GM23248 (cell line): ENCODE measurements around the gene FXYD5. TPM values are rescaled to one million over a fixed set of nuclear protein-coding genes. Genes with fewer than 3 reads are reported as not detected.
"Not testable (repeated sequence)": the region's sequence is repeated elsewhere in the genome, so short reads cannot be mapped to it uniquely, and the experiment has no call there.

Experiments
- DNase-seq: peaks from one replicate; pipeline ENCODE4 v3.0.0-alpha.2; 2015
- H2AFZ ChIP-seq: fragments of 200-600 bp; sonication (generic); 2 replicates; pipeline ENCODE4 v1.6.1; 2016; ENCODE audit warnings: antibody characterized with exemption
- H3F3A ChIP-seq: fragments of 200-600 bp; sonication (generic); 2 replicates; pipeline ENCODE4 v1.6.1; 2016; ENCODE audit warnings: mild to moderate bottlenecking, antibody characterized with exemption, mixed run types; ENCODE audit not compliant: insufficient read depth
- H3K27ac ChIP-seq: fragments of 200-600 bp; sonication (generic); 2 replicates; pipeline ENCODE4 v1.5.1; 2016; ENCODE audit warnings: mild to moderate bottlenecking
- H3K27me3 ChIP-seq: fragments of 200-600 bp; sonication (generic); replicated peaks from 2 replicates; pipeline ENCODE4 v1.6.1; 2016; ENCODE audit warnings: mild to moderate bottlenecking; ENCODE audit not compliant: insufficient read depth
- H3K36me3 ChIP-seq: fragments of 200-600 bp; sonication (generic); 2 replicates; pipeline ENCODE4 v1.6.1; 2016; ENCODE audit warnings: low read depth, mild to moderate bottlenecking
- H3K4me1 ChIP-seq: fragments of 200-600 bp; sonication (generic); 2 replicates; pipeline ENCODE4 v1.6.1; 2016; ENCODE audit warnings: mild to moderate bottlenecking; ENCODE audit not compliant: insufficient read depth
- H3K4me2 ChIP-seq: fragments of 200-600 bp; sonication (generic); one replicate; pipeline ENCODE4 v1.6.1; 2016; ENCODE audit warnings: mild to moderate bottlenecking; ENCODE audit not compliant: unreplicated experiment
- H3K4me3 ChIP-seq: fragments of 200-600 bp; sonication (generic); 2 replicates; pipeline ENCODE4 v1.5.1; 2016; ENCODE audit warnings: mild to moderate bottlenecking
- H3K79me2 ChIP-seq: fragments of 200-600 bp; sonication (generic); 2 replicates; pipeline ENCODE4 v1.6.1; 2016; ENCODE audit warnings: mild to moderate bottlenecking; ENCODE audit not compliant: insufficient read depth
- H3K9ac ChIP-seq: fragments of 200-600 bp; sonication (generic); 2 replicates; pipeline ENCODE4 v1.6.1; 2016; ENCODE audit warnings: mild to moderate bottlenecking
- H3K9me2 ChIP-seq: fragments of 200-600 bp; sonication (generic); 2 replicates; pipeline ENCODE4 v1.6.1; 2016; ENCODE audit warnings: mixed run types, mild to moderate bottlenecking, moderate library complexity; ENCODE audit not compliant: insufficient read depth
- H3K9me3 ChIP-seq: fragments of 200-600 bp; sonication (generic); one replicate; pipeline ENCODE4 v1.6.1; 2017; ENCODE audit warnings: low read depth
- H4K20me1 ChIP-seq: fragments of 200-600 bp; sonication (generic); 2 replicates; pipeline ENCODE4 v1.6.0; 2016; ENCODE audit not compliant: insufficient read depth
- EZH2 ChIP-seq: fragments of 200-600 bp; sonication (generic); IDR thresholded peaks from 2 replicates; pipeline ENCODE4 v1.6.1; 2018; ENCODE audit warnings: antibody characterized with exemption, mild to moderate bottlenecking; ENCODE audit not compliant: insufficient read depth, poor library complexity, severe bottlenecking
- EZH2phosphoT487 ChIP-seq: fragments of 200-600 bp; sonication (generic); IDR thresholded peaks from 2 replicates; pipeline ENCODE4 v1.6.1; 2018; ENCODE audit warnings: antibody characterized with exemption, moderate library complexity, mild to moderate bottlenecking, low read depth; ENCODE audit not compliant: insufficient read depth
- WGBS, 2 experiments: methylation state at CpG; one replicate each; pipeline ENCODE4 v1.1.6; 2015 to 2017; ENCODE audit warnings: low lambda C conversion rate in 2 of 2, low coverage in 1 of 2; ENCODE audit errors: missing lambda C conversion rate in 2 of 2; 5-methylcytosine and 5-hydroxymethylcytosine counted together
- in situ Hi-C: fragments of 300-500 bp; cut with MboI; formaldehyde crosslinking; loops from 2 replicates; pipeline ENCODE4 v1.15.0; 2020
- polyA plus RNA-seq: library from polyadenylated mRNA; unstranded; fragments of >200 nt; fragmentation: Nextera tagmentation; extraction: Ambion mirVana; gene quantifications from 2 replicates; pipeline ENCODE4 v1.2.1, GENCODE V29; 2016
- total RNA-seq: library from RNA; depleted of rRNA; stranded (reverse); fragments of >200 nt; shearing (Covaris generic); gene quantifications from 2 replicates; pipeline ENCODE4 v1.2.3, GENCODE V29; 2014

The FXYD5 gene
- total and polyA plus RNA-seq, 2 experiments from 2014 or later = 233 to 496 TPM

GRCh38 chr19:35151273-35152065 is 3.1 kb upstream of the FXYD5 start:
- H3K79me2 ChIP-seq = peaks cover 19% of the 10 kb centered on the region
- no peak for DNase-seq
- H3K9me2 ChIP-seq = no peaks in the 10 kb centered on the region
- no peak overlapping the region for H2AFZ ChIP-seq
- H3K9me3 ChIP-seq = no peaks in the 10 kb centered on the region
- no peak overlapping the region for H3K9ac ChIP-seq
- H3K4me2 ChIP-seq = no peak overlapping the region
- H3K4me1 ChIP-seq = peaks cover 7% of the 10 kb centered on the region
- H3K36me3 ChIP-seq = no peaks in the 10 kb centered on the region
- no peak for TF ChIP-seq EZH2
- H3F3A ChIP-seq = no peaks in the 10 kb centered on the region
- in situ Hi-C loops = no loop called here
- no peak overlapping the region for H3K4me3 ChIP-seq
- WGBS, 2 experiments = 91 to 96% methylated on average over 18 to 20 of the region's 20 CpGs
- no peak overlapping the region for H3K27ac ChIP-seq
- H4K20me1 ChIP-seq = 0 out of 2 replicates have a peak, but pooled peaks cover 5% of the 10 kb centered on the region
- H3K27me3 ChIP-seq = no peaks in the 10 kb centered on the region

- H3K27me3 ChIP-seq, H2AFZ ChIP-seq, H3K4me2 ChIP-seq, H3K27ac ChIP-seq, H3K9me2 ChIP-seq, H4K20me1 ChIP-seq, H3K9me3 ChIP-seq, H3K9ac ChIP-seq, H3K36me3 ChIP-seq, H3K4me3 ChIP-seq, H3F3A ChIP-seq, H3K4me1 ChIP-seq, in situ Hi-C loops, DNase-seq: not testable (repeated sequence)
- H3K79me2 ChIP-seq = peaks cover 34% of the 10 kb centered on the region
- 80 to 82% methylated on average over 10 of the region's 10 CpGs for WGBS, 2 experiments
Measured at GRCh38 chr19:35153129-35153522, 1.4 kb upstream of the FXYD5 start.

DNA sequence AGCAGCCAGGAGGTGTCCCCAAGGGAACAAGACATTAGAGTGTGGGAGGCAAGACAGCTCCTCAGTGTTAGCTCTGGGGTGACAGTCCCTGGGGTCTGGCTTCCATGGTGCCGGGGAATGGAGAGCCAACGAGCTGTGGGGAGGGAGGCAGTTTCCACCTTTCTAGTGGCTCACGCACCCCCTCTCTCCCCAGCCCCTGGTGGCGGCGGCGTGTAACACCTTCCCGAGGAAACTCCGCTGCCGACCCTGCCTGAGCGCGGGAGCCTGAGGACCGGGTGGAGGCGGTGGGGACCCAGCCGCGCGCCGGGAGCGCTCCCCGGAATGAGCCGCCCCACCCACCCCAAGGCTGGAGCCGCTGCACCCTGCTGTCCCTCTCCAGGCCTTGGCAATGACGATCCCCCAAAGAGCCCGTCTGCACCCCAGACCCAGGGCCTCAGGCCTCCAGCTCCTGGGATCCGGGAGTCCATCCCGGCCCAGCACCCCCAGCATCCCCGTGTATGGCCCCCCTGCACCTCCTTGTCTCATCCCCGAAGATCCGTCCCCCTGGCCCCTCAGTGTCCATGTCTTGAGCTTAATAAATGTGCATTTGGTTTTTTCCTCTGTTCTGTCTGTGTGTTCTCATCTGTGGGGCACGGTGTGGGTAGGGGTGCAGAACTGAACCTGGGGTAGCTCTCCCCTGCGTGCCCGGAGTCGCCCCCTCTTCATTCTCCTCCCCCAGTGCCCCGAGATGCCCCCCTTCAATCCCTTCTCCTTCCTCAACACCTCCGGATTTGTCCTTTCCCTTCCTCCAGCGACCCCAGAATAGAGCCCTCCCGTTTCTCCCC is 622 bp upstream of the FXYD5 start:
- DNase-seq = peak; percentile 75
- Histone ChIP-seq H3K36me3 (peaks cover 17% of the 10 kb centered on the region), H2AFZ (peak overlapping the region; percentile 93), H3K27ac (peak overlapping the region; percentile 93), H3K4me1 (peaks cover 7% of the 10 kb centered on the region), H3K9me3 (no peaks in the 10 kb centered on the region), H3K4me3 (peak overlapping the region; percentile 100), H4K20me1 (0 out of 2 replicates have a peak, but pooled peaks cover 5% of the 10 kb centered on the region), H3K79me2 (peaks cover 34% of the 10 kb centered on the region), H3K27me3 (no peaks in the 10 kb centered on the region), H3K9me2 (no peaks in the 10 kb centered on the region), H3K9ac (peak overlapping the region; percentile 100), H3K4me2 (peak overlapping the region; percentile 87), H3F3A (no peaks in the 10 kb centered on the region)
- no peak for TF ChIP-seq EZH2
- no peak for TF ChIP-seq EZH2phosphoT487
- in situ Hi-C loops = no loop called here
- WGBS, 2 experiments = 1 to 5% methylated on average over 20 to 25 of the region's 36 CpGs

GRCh38 chr19:35155441-35155840 is 906 bp downstream of the FXYD5 start:
- H3K27ac ChIP-seq = peak overlapping the region; percentile 93
- H3K27me3 ChIP-seq = no peaks in the 10 kb centered on the region
- peaks cover 7% of the 10 kb centered on the region for H3K4me1 ChIP-seq
- peak overlapping the region; percentile 100 for H3K9ac ChIP-seq
- no peaks in the 10 kb centered on the region for H3F3A ChIP-seq
- peaks cover 43% of the 10 kb centered on the region for H3K79me2 ChIP-seq
- no peaks in the 10 kb centered on the region for H3K9me3 ChIP-seq
- peak overlapping the region; percentile 93 for H2AFZ ChIP-seq
- WGBS, 2 experiments = 4 to 7% methylated on average over 13 to 16 of the region's 17 CpGs
- peak overlapping the region; percentile 87 for H3K4me2 ChIP-seq
- H3K9me2 ChIP-seq = no peaks in the 10 kb centered on the region
- TF ChIP-seq EZH2phosphoT487 = no peak
- no peak for TF ChIP-seq EZH2
- H4K20me1 ChIP-seq = 0 out of 2 replicates have a peak, but pooled peaks cover 5% of the 10 kb centered on the region
- no peak for DNase-seq
- H3K36me3 ChIP-seq = peaks cover 29% of the 10 kb centered on the region
- peak overlapping the region; percentile 100 for H3K4me3 ChIP-seq
- in situ Hi-C loops = no loop called here
